ENCODE data around the gene LGR6. TPM values are rescaled to one million over a fixed set of nuclear protein-coding genes. Genes with fewer than 3 reads are reported as not detected.
"Not testable (repeated sequence)": the region's sequence is repeated elsewhere in the genome, so short reads cannot be mapped to it uniquely, and the experiment has no call there.

LGR6 gene
- total RNA-seq, 1 donor from 2014 or later: 3.1 TPM

GRCh38 chr1:202189918-202190715, 3.5 kb upstream of the LGR6 start:
- H3K36me3 Mint-ChIP-seq: no peaks in the 10 kb centered on the region
- H3K27ac Mint-ChIP-seq: no peak overlapping the region
- no peaks in the 10 kb centered on the region for H3K9me3 Mint-ChIP-seq
- DNase-seq (ENCODE audit: low spot score in 2 of 2, unreplicated experiment in 2 of 2): no peak
- no peak overlapping the region for H3K4me3 Mint-ChIP-seq
- peaks cover 24% of the 10 kb centered on the region for H3K27me3 Mint-ChIP-seq (ENCODE audit: low read depth)
- no peak for TF ChIP-seq CTCF (IDR thresholded peaks at IDR 0.05; ENCODE audit: unreplicated experiment)
- H3K4me1 Mint-ChIP-seq: peaks cover 4% of the 10 kb centered on the region

GRCh38 chr1:202191391-202191790, 2.2 kb upstream of the LGR6 start:
- peaks cover 37% of the 10 kb centered on the region for H3K27me3 Mint-ChIP-seq (ENCODE audit: low read depth)
- H3K9me3 Mint-ChIP-seq; H3K4me1 Mint-ChIP-seq; H3K27ac Mint-ChIP-seq; H3K36me3 Mint-ChIP-seq; DNase-seq (ENCODE audit: low spot score in 2 of 2, unreplicated experiment in 2 of 2); H3K4me3 Mint-ChIP-seq: not testable (repeated sequence)

- Mint-ChIP-seq H3K9me3 (no peaks in the 10 kb centered on the region), H3K27ac (no peak overlapping the region), H3K4me3 (peak overlapping the region; percentile 74), H3K27me3 (ENCODE audit: low read depth) (peaks cover 42% of the 10 kb centered on the region), H3K36me3 (no peaks in the 10 kb centered on the region), H3K4me1 (peaks cover 5% of the 10 kb centered on the region)
- TF ChIP-seq CTCF (IDR thresholded peaks at IDR 0.05; ENCODE audit: unreplicated experiment): peak; percentile 94
- DNase-seq (ENCODE audit: low spot score in 2 of 2, unreplicated experiment in 2 of 2): peak; percentile 42 to 74
Observed at GRCh38 chr1:202192770-202193613, 607 bp upstream of the LGR6 start.

- Mint-ChIP-seq H3K27me3 (ENCODE audit: low read depth) (peaks cover 44% of the 10 kb centered on the region), H3K36me3 (no peaks in the 10 kb centered on the region), H3K27ac (no peak overlapping the region), H3K9me3 (no peaks in the 10 kb centered on the region), H3K4me1 (peaks cover 13% of the 10 kb centered on the region), H3K4me3 (peak overlapping the region; percentile 50)
- no peak for DNase-seq (ENCODE audit: low spot score in 2 of 2, unreplicated experiment in 2 of 2)
- TF ChIP-seq CTCF (IDR thresholded peaks at IDR 0.05; ENCODE audit: unreplicated experiment): no peak
Observed at GRCh38 chr1:202194328-202194648, 689 bp downstream of the LGR6 start.

GRCh38 chr1:202197653-202198365, 4.2 kb downstream of the LGR6 start:
- TF ChIP-seq CTCF (IDR thresholded peaks at IDR 0.05; ENCODE audit: unreplicated experiment): no peak
- Mint-ChIP-seq H3K9me3 (no peaks in the 10 kb centered on the region), H3K4me3 (no peak overlapping the region), H3K27me3 (ENCODE audit: low read depth) (peaks cover 41% of the 10 kb centered on the region), H3K4me1 (peaks cover 24% of the 10 kb centered on the region), H3K36me3 (no peaks in the 10 kb centered on the region), H3K27ac (no peak overlapping the region)
- DNase-seq (ENCODE audit: low spot score in 2 of 2, unreplicated experiment in 2 of 2): no peak

All from mesothelial cell of epicardium (in vitro differentiated cells).